ENCODE measurements around the gene TRIM61.

DNA sequence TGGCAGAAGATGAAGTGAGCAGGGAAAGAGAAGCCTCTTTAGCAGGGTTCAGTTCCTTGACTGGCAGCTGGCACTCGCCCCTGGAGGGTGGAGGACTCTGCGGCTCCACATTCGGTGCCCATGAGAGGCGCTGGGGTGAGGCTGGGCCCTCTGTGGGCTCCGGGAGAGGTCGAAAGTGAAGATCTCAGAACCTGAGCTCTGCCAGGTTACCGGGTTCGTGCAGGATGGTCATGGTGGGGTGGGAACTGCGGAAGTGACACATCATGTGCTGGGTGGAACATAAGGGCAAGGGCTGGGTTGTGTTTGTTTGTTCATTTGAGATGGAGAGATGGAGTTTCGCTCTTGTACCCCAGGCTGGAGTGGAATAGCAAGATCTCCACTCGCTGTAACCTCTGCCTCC, 44.2 kb downstream of the TRIM61 start:
- TF ChIP-seq, protein P1, sequence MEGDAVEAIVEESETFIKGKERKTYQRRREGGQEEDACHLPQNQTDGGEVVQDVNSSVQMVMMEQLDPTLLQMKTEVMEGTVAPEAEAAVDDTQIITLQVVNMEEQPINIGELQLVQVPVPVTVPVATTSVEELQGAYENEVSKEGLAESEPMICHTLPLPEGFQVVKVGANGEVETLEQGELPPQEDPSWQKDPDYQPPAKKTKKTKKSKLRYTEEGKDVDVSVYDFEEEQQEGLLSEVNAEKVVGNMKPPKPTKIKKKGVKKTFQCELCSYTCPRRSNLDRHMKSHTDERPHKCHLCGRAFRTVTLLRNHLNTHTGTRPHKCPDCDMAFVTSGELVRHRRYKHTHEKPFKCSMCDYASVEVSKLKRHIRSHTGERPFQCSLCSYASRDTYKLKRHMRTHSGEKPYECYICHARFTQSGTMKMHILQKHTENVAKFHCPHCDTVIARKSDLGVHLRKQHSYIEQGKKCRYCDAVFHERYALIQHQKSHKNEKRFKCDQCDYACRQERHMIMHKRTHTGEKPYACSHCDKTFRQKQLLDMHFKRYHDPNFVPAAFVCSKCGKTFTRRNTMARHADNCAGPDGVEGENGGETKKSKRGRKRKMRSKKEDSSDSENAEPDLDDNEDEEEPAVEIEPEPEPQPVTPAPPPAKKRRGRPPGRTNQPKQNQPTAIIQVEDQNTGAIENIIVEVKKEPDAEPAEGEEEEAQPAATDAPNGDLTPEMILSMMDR (IDR thresholded peaks at IDR 0.05): no peak
- no peak for TF ChIP-seq EZH2 (IDR thresholded peaks at IDR 0.05)
- TF ChIP-seq EZH2phosphoT487 (IDR thresholded peaks at IDR 0.05): no peak
